Measurements from ENCODE around the gene PAK6.

GRCh38 chr15:40325700-40326099 is 86.8 kb downstream of the PAK6 start:
- no peak for TF ChIP-seq PHF8 (IDR thresholded peaks at IDR 0.05; ENCODE audit: borderline replicate concordance, low read length)
- TF ChIP-seq ZNF282 (CRISPR knock-in tag; IDR thresholded peaks at IDR 0.05) = no peak
- TF ChIP-seq HDAC6 (IDR thresholded peaks at IDR 0.05; ENCODE audit: low read depth, low read length) = no peak
- TF ChIP-seq REST (IDR thresholded peaks at IDR 0.05; ENCODE audit: borderline replicate concordance) = no peak
- TF ChIP-seq REST (CRISPR knock-in tag; IDR thresholded peaks at IDR 0.05; ENCODE audit: low read depth) = no peak
- TF ChIP-seq SP1 (CRISPR knock-in tag; IDR thresholded peaks at IDR 0.05) = no peak
- TF ChIP-seq RAD21 (CRISPR knock-in tag; conservative IDR thresholded peaks at IDR 0.05 in 1 of 2, IDR thresholded peaks at IDR 0.05 in 1 of 2) = no peak

Data from K562 (cell line).